OCI-LY1 (cell line): Measurements from ENCODE around the gene ALDH16A1.

Experiments used
- H2AFZ ChIP-seq: fragments of 200-600 bp; sonication (generic), shearing (Covaris generic); 2 replicates; pipeline ENCODE4 v1.6.0; 2014; ENCODE audit warnings: antibody characterized with exemption, mild to moderate bottlenecking, low read length
- H3F3A ChIP-seq: fragments of 200-600 bp; sonication (generic), shearing (Covaris generic); 2 replicates; pipeline ENCODE4 v1.6.0; 2014; ENCODE audit warnings: mild to moderate bottlenecking, antibody characterized with exemption, low read length, moderate library complexity; ENCODE audit not compliant: insufficient read depth
- H3K27ac ChIP-seq: fragments of 200-600 bp; sonication (generic); 2 replicates; pipeline ENCODE4 v1.5.1; 2014; ENCODE audit warnings: low read length, mixed run types, mild to moderate bottlenecking, low read depth; ENCODE audit not compliant: poor library complexity, severe bottlenecking
- H3K27me3 ChIP-seq: fragments of 200-600 bp; sonication (generic); 2 replicates; pipeline ENCODE4 v1.6.0; 2014; ENCODE audit warnings: antibody characterized with exemption, mild to moderate bottlenecking, low read length, moderate library complexity; ENCODE audit not compliant: insufficient read depth
- H3K36me3 ChIP-seq: fragments of 200-600 bp; sonication (generic); 2 replicates; pipeline ENCODE4 v1.6.1; 2014; ENCODE audit warnings: mild to moderate bottlenecking, antibody characterized with exemption, low read length, moderate library complexity, mixed read lengths; ENCODE audit not compliant: insufficient read depth
- H3K4me1 ChIP-seq: fragments of 200-600 bp; sonication (generic); 2 replicates; pipeline ENCODE4 v1.5.1; 2014; ENCODE audit warnings: mild to moderate bottlenecking, low read length, moderate library complexity; ENCODE audit not compliant: insufficient read depth, severe bottlenecking
- H3K4me2 ChIP-seq: fragments of 200-600 bp; sonication (generic), shearing (Covaris generic); 2 replicates; pipeline ENCODE4 v1.6.1; 2014; ENCODE audit warnings: low read length
- H3K4me3 ChIP-seq: fragments of 200-600 bp; sonication (generic); 2 replicates; pipeline ENCODE4 v1.5.1; 2014; ENCODE audit warnings: low read length, low read depth, mild to moderate bottlenecking, mixed read lengths; ENCODE audit not compliant: poor library complexity, severe bottlenecking
- H3K79me2 ChIP-seq: fragments of 200-600 bp; shearing (Covaris generic); 2 replicates; pipeline ENCODE4 v1.6.1; 2016; ENCODE audit warnings: mixed run types, low read length, mixed read lengths; ENCODE audit not compliant: insufficient read depth
- H3K9ac ChIP-seq: fragments of 200-600 bp; sonication (generic), shearing (Covaris generic); 2 replicates; pipeline ENCODE4 v1.6.1; 2014; ENCODE audit warnings: mild to moderate bottlenecking, low read length, mixed read lengths
- H3K9me2 ChIP-seq: fragments of 200-600 bp; sonication (generic), shearing (Covaris generic); 2 replicates; pipeline ENCODE4 v1.6.1; 2014; ENCODE audit warnings: low read depth, mild to moderate bottlenecking, low read length, mixed read lengths
- H3K9me3 ChIP-seq: fragments of 200-600 bp; shearing (Covaris generic); 2 replicates; pipeline ENCODE4 v1.6.1; 2014; ENCODE audit warnings: low read length, mixed read lengths
- H4K20me1 ChIP-seq: fragments of 200-600 bp; sonication (generic), shearing (Covaris generic); 2 replicates; pipeline ENCODE4 v1.6.0; 2016; ENCODE audit warnings: mild to moderate bottlenecking, low read length; ENCODE audit not compliant: insufficient read depth
- EZH2 ChIP-seq: fragments of 200-600 bp; sonication (generic), shearing (Covaris generic); IDR thresholded peaks from 2 replicates; pipeline ENCODE4 v1.8.0; 2017; ENCODE audit warnings: borderline replicate concordance, mixed run types, mild to moderate bottlenecking, antibody characterized with exemption, low read length, moderate library complexity, mixed read lengths
- TF ChIP-seq, protein P1 (sequence below): fragments of 200-600 bp; sonication (generic), shearing (Covaris generic); IDR thresholded peaks from 2 replicates; pipeline ENCODE4 v1.5.1; 2017; ENCODE audit warnings: mild to moderate bottlenecking, antibody characterized with exemption, low read length, moderate library complexity, mixed read lengths

ALDH16A1 gene

DNA sequence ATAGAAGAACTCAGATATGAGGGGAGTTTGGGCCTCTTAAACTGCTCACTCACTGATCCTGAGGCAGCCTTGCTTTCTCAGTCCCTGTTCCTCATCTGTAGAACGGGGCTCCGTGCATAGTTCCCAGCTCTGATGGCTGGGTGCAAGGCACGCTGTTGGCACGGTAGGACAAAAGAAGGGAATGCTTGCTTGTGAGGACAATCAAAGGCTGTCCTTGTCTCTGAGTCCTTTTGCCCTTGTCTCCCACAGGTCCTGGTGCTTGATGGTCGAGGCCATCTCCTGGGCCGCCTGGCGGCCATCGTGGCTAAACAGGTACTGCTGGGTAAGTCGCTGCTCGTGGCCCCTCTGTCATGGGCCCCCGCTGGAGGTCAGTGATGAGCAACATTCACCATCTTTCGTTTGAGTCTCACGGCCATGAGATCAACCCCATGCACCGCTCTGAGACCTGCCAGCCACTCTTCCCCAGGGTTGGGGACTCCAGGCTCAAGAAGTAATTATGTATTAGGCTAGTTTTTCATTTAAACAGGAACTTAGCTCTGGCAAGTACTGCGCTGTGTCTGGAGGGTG lies 36.7 kb downstream of the ALDH16A1 start:
- peaks cover 29% of the 10 kb centered on the region for H3K4me1 ChIP-seq
- no peaks in the 10 kb centered on the region for H3K9me3 ChIP-seq
- no peaks in the 10 kb centered on the region for H3K27me3 ChIP-seq
- H3K27ac ChIP-seq, result peak overlapping the region; percentile 84
- peak overlapping the region; percentile 84 for H3K4me3 ChIP-seq
- H3K79me2 ChIP-seq, result peaks cover 23% of the 10 kb centered on the region
- H3F3A ChIP-seq, result peaks cover 18% of the 10 kb centered on the region
- peaks cover 61% of the 10 kb centered on the region for H3K36me3 ChIP-seq
- H4K20me1 ChIP-seq, result no peaks in the 10 kb centered on the region
- H3K9me2 ChIP-seq, result no peaks in the 10 kb centered on the region
- H2AFZ ChIP-seq, result no peak overlapping the region
- peak overlapping the region; percentile 96 for H3K9ac ChIP-seq
- H3K4me2 ChIP-seq, result peak overlapping the region; percentile 85
- TF ChIP-seq EZH2, result no peak
- TF ChIP-seq, protein P1, sequence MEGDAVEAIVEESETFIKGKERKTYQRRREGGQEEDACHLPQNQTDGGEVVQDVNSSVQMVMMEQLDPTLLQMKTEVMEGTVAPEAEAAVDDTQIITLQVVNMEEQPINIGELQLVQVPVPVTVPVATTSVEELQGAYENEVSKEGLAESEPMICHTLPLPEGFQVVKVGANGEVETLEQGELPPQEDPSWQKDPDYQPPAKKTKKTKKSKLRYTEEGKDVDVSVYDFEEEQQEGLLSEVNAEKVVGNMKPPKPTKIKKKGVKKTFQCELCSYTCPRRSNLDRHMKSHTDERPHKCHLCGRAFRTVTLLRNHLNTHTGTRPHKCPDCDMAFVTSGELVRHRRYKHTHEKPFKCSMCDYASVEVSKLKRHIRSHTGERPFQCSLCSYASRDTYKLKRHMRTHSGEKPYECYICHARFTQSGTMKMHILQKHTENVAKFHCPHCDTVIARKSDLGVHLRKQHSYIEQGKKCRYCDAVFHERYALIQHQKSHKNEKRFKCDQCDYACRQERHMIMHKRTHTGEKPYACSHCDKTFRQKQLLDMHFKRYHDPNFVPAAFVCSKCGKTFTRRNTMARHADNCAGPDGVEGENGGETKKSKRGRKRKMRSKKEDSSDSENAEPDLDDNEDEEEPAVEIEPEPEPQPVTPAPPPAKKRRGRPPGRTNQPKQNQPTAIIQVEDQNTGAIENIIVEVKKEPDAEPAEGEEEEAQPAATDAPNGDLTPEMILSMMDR, result peak; percentile 70

DNA sequence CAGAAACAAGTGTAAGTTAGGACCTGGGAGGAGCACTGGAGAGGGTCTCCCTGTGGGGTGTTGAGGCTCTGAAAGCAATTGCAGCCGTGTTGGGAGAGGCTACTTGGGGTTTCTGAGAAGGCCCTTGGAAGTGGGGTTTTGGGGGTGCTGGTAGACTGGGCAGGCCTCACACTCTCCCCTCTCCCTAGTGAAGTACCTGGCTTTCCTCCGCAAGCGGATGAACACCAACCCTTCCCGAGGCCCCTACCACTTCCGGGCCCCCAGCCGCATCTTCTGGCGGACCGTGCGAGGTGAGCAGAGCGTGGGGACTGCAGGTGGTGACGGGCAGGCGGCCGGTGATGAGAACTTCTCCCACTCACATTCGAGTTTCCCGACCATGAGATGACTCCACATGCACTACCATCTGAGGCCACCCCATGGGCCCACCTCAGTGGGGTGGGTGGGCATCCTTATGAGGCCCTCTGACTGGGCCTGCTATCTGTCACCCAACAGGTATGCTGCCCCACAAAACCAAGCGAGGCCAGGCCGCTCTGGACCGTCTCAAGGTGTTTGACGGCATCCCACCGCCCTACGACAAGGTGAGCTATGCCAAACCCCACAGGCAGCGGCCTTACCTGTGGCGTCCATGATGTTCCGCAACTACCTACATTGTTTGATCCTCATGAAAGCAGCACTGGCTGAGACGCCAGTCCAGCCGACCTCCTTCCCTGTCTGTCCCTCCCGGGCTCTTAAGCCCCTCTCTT lies 37.4 kb downstream of the ALDH16A1 start:
- Histone ChIP-seq H3K9ac (peak overlapping the region; percentile 96), H3F3A (peaks cover 18% of the 10 kb centered on the region), H4K20me1 (no peaks in the 10 kb centered on the region)

DNA sequence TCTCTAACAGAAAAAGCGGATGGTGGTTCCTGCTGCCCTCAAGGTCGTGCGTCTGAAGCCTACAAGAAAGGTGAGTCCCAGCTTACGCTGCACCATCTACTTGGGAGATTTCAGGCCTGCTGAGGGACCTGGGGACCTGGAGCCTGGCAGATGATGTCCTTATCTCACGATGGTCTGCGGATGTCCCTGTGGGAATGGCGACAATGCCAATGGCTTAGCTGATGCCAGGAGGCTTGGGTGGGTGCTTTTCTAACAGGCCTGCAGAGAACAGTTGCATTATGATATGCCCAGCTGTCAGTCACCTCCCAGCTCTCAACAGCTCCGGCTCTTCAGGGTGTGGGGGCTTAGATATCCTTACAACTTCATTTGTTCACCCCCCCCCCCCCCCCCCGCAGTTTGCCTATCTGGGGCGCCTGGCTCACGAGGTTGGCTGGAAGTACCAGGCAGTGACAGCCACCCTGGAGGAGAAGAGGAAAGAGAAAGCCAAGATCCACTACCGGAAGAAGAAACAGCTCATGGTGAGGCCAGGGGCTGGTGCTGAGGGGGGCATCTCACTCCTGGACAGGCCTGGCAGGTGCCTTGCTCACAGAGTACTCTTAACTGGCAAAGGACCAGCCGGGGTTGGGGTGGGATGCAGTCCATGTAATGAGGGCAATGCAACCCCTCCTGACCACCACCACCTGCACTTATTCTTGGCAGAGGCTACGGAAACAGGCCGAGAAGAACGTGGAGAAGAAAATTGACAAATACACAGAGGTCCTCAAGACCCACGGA lies 38.2 kb downstream of the ALDH16A1 start:
- Histone ChIP-seq H3K4me1 (peaks cover 37% of the 10 kb centered on the region), H3K27me3 (no peaks in the 10 kb centered on the region), H2AFZ (no peak overlapping the region), H3K4me2 (no peak overlapping the region; the same call in 1 of the 2 replicates), H3K9me3 (no peaks in the 10 kb centered on the region), H3K27ac (peak overlapping the region; percentile 84), H3K9me2 (no peaks in the 10 kb centered on the region), H3K79me2 (peaks cover 23% of the 10 kb centered on the region), H3K9ac (no peak overlapping the region; the same call in 1 of the 2 replicates), H3F3A (peaks cover 18% of the 10 kb centered on the region), H4K20me1 (no peaks in the 10 kb centered on the region), H3K4me3 (no peak overlapping the region), H3K36me3 (peaks cover 61% of the 10 kb centered on the region)
- no peak for TF ChIP-seq EZH2
- TF ChIP-seq, protein P1, result no peak

More for the DNA sequence above, 37.4 kb downstream of the ALDH16A1 start:
- H3K9me3 ChIP-seq, result no peaks in the 10 kb centered on the region
- H3K79me2 ChIP-seq, result peaks cover 23% of the 10 kb centered on the region
- H3K4me3 ChIP-seq, result peak overlapping the region; percentile 84
- peaks cover 61% of the 10 kb centered on the region for H3K36me3 ChIP-seq
- TF ChIP-seq, protein P1, result no peak
- no peak for TF ChIP-seq EZH2
- peak overlapping the region; percentile 85 for H3K4me2 ChIP-seq
- no peaks in the 10 kb centered on the region for H3K9me2 ChIP-seq
- H3K4me1 ChIP-seq, result peaks cover 33% of the 10 kb centered on the region
- H3K27me3 ChIP-seq, result no peaks in the 10 kb centered on the region
- H3K27ac ChIP-seq, result peak overlapping the region; percentile 84
- H2AFZ ChIP-seq, result no peak overlapping the region
